ENCODE measurements around the gene SFSWAP.

DNA sequence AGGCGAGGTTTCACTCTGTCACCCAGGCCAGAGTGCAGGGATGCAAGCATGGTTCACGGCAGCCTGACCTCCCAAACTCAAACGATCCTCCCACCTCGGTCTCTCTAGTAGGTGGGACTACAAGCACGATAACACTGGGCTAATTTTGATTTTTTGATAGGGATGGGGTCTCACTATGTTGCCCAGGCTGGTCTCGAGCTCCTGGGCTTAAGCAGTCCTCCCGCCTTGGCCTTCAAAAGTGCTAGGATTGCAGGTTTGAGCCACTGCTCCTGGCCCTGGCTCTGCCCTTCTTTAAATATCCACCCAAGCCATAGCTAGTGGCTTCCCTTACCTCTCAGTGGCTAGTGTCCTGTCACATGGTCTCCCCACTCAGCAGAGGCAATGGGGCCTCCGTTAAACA lies 17.8 kb downstream of the SFSWAP start:
- TF ChIP-seq POLR2A (IDR thresholded peaks at IDR 0.05): no peak
- TF ChIP-seq, protein P1, sequence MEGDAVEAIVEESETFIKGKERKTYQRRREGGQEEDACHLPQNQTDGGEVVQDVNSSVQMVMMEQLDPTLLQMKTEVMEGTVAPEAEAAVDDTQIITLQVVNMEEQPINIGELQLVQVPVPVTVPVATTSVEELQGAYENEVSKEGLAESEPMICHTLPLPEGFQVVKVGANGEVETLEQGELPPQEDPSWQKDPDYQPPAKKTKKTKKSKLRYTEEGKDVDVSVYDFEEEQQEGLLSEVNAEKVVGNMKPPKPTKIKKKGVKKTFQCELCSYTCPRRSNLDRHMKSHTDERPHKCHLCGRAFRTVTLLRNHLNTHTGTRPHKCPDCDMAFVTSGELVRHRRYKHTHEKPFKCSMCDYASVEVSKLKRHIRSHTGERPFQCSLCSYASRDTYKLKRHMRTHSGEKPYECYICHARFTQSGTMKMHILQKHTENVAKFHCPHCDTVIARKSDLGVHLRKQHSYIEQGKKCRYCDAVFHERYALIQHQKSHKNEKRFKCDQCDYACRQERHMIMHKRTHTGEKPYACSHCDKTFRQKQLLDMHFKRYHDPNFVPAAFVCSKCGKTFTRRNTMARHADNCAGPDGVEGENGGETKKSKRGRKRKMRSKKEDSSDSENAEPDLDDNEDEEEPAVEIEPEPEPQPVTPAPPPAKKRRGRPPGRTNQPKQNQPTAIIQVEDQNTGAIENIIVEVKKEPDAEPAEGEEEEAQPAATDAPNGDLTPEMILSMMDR (IDR thresholded peaks at IDR 0.05): no peak

Measured in adrenal gland (tissue), 5 donors.